Stimulated activated CD8-positive, alpha-beta memory T cell treated with anti-CD3 and anti-CD28 coated beads, Interleukin-15, amount 100 ng/mL, for 24 hours (primary cell): ENCODE measurements around the gene PALM3.
A peak's percentile ranks its signal among the peaks of the same experiment; 100 is the strongest.

Source experiments
- DNase-seq: peaks from one replicate; pipeline ENCODE4 v3.0.0-alpha.2; 2020; ENCODE audit warnings: low read depth

PALM3 gene

GRCh38 chr19:14089662-14090508, 28.0 kb upstream of the PALM3 start:
- no peak for DNase-seq

- DNase-seq: no peak
Observed at GRCh38 chr19:14089412-14089661, 27.5 kb upstream of the PALM3 start.

- no peak for DNase-seq
Observed at GRCh38 chr19:14088634-14089411, 26.9 kb upstream of the PALM3 start.

GRCh38 chr19:14086098-14086497, 24.2 kb upstream of the PALM3 start:
- DNase-seq: no peak

- DNase-seq: no peak
Observed at GRCh38 chr19:14085309-14085995, 23.6 kb upstream of the PALM3 start, which contains the start of gene C19orf67. Gene C19orf67, minus strand, starts transcription at chr19:14085783. Its CDS starts 156 bp downstream, at chr19:14085627.

- no peak for DNase-seq
Observed at GRCh38 chr19:14082675-14082960, 20.7 kb upstream of the PALM3 start.

- no peak for DNase-seq
Observed at GRCh38 chr19:14081797-14082674, 20.2 kb upstream of the PALM3 start.

GRCh38 chr19:14080887-14081796, 19.3 kb upstream of the PALM3 start:
- peak; percentile 97 for DNase-seq

- no peak for DNase-seq
Observed at GRCh38 chr19:14078411-14078810, 16.5 kb upstream of the PALM3 start.

- no peak for DNase-seq
Observed at GRCh38 chr19:14073925-14074838, 12.3 kb upstream of the PALM3 start.

- DNase-seq: peak; percentile 55
Observed at GRCh38 chr19:14073261-14073924, 11.5 kb upstream of the PALM3 start.

- DNase-seq: no peak
Observed at GRCh38 chr19:14072535-14073260, 10.8 kb upstream of the PALM3 start, which contains the start of gene MISP3. Gene MISP3, plus strand, starts transcription at chr19:14072786. Its CDS starts 524 bp downstream, at chr19:14073310.

- DNase-seq: no peak
Observed at GRCh38 chr19:14070268-14071050, 8.6 kb upstream of the PALM3 start.

- DNase-seq: no peak
Observed at GRCh38 chr19:14066134-14066533, 4.3 kb upstream of the PALM3 start.

- no peak for DNase-seq
Observed at GRCh38 chr19:14063105-14063504, 1.2 kb upstream of the PALM3 start.

GRCh38 chr19:14062558-14062855, 631 bp upstream of the PALM3 start:
- DNase-seq: no peak

- no peak for DNase-seq
Observed at GRCh38 chr19:14061081-14061749, 661 bp downstream of the PALM3 start.
